Measurements from ENCODE around the gene TAGLN.

TAGLN gene

GRCh38 chr11:117217141-117218084 lies 18.2 kb downstream of the TAGLN start:
- DNase-seq: no peak

GRCh38 chr11:117218133-117218915 lies 19.2 kb downstream of the TAGLN start:
- no peak for DNase-seq

GRCh38 chr11:117219001-117219400 lies 19.8 kb downstream of the TAGLN start:
- DNase-seq: no peak

GRCh38 chr11:117219455-117219854 lies 20.3 kb downstream of the TAGLN start:
- no peak for DNase-seq

GRCh38 chr11:117219995-117220394 lies 20.8 kb downstream of the TAGLN start:
- DNase-seq: no peak

- DNase-seq: no peak
Observed at GRCh38 chr11:117220568-117220967, 21.4 kb downstream of the TAGLN start.

- DNase-seq: no peak
Observed at GRCh38 chr11:117220999-117221774, 22.0 kb downstream of the TAGLN start.

- DNase-seq: no peak
Observed at GRCh38 chr11:117221775-117222517, 22.8 kb downstream of the TAGLN start.

GRCh38 chr11:117222991-117223740 lies 24.0 kb downstream of the TAGLN start:
- DNase-seq: no peak

GRCh38 chr11:117223741-117224689 lies 24.8 kb downstream of the TAGLN start:
- DNase-seq: no peak

- DNase-seq: no peak
Observed at GRCh38 chr11:117225553-117226170, 26.5 kb downstream of the TAGLN start.

- DNase-seq: peak; percentile 89
Observed at GRCh38 chr11:117226388-117227385, 27.5 kb downstream of the TAGLN start.

GRCh38 chr11:117228091-117228490 lies 28.9 kb downstream of the TAGLN start:
- DNase-seq: no peak

- no peak for DNase-seq
Observed at GRCh38 chr11:117229411-117229810, 30.2 kb downstream of the TAGLN start.

- no peak for DNase-seq
Observed at GRCh38 chr11:117229931-117230285, 30.7 kb downstream of the TAGLN start.

GRCh38 chr11:117230286-117230961 lies 31.3 kb downstream of the TAGLN start:
- no peak for DNase-seq

GRCh38 chr11:117230999-117231841 lies 32.0 kb downstream of the TAGLN start:
- no peak for DNase-seq

Data from GF-D8 (cell line).